Measurements from ENCODE around the gene TMEM201.
A peak's percentile ranks its signal among the peaks of the same experiment; 100 is the strongest.

The TMEM201 gene

DNA sequence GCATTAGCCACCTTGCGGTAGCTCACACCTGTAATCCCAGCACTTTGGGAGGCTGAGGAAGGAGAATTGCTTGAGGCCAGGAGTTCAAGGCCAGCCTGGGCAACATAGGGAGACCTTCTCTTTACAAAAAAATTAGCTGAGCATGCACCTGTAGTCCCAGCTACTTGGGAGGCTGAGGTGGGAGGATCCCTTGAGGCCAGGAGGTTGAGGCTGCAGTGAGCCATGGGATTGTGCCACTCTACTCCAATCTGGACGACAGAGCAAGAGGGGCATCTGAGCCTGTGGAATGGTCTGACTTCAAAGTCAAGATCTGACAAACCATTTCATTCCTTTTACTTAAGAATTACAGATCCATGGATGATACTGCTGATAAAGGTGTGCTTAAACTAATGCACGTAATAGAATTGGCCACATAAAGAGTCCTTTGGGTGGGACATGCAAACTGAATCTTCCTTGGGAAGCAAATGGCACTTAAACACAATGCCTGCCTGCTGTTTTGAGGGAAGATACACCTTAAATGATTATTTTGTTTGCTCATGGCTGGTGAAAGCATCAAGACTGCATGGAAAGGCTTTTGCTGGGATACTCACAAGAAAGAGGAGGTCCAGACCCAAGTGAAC, 2.5 kb upstream of the TMEM201 start:
- DNase-seq = no peak

DNA sequence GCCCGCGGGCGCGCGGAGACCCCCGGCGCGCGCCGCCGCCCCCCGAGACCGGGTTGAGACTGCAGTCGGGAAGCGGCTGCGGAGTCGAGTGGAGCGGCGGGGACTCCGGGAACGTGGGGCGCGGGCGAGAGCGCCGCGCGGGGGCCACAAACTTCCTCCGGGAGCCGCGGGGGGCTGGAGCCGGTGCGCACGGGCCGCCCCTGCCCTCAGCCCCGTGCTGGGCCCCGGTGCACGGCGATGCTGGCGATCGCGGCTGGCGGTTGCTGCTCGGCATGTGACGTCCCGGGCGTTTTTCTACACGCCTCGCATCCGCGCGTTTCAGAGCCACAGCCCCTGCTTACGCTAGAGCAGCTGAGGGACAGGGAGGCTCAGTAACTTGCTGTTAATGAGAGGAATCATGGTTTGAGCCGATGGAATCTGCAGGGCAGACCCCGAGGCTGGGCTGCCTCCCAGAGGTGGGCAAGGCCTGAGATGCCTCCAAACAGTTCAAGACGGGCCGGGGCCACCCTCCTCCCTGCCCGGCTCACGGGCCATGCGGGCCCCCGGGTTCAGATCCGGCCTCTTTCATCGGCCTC, 520 bp downstream of the TMEM201 start:
- peak; percentile 37 for DNase-seq

- DNase-seq = no peak
Observed at GRCh38 chr1:9589719-9590157, 1.0 kb downstream of the TMEM201 start.

DNA sequence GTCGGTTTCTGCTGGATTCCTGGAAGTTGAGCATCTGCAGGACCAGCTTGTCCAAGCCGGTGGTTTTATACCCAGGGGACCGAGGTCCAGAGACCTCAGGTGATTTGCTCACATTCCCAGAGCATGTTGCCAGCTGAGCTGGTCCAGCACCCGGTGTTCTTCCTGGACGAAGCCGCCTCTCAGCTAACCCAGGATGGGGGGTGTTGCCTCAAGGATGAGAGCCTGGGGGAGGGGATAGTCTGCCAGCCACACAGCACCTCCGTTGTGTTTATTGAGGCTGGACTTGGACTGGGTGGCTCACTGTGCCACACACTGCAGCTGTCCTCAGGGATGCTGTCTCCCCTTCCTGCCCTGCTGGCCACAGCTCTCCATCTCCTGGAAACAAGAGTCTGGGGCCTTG, 1.5 kb downstream of the TMEM201 start:
- DNase-seq = no peak

DNA sequence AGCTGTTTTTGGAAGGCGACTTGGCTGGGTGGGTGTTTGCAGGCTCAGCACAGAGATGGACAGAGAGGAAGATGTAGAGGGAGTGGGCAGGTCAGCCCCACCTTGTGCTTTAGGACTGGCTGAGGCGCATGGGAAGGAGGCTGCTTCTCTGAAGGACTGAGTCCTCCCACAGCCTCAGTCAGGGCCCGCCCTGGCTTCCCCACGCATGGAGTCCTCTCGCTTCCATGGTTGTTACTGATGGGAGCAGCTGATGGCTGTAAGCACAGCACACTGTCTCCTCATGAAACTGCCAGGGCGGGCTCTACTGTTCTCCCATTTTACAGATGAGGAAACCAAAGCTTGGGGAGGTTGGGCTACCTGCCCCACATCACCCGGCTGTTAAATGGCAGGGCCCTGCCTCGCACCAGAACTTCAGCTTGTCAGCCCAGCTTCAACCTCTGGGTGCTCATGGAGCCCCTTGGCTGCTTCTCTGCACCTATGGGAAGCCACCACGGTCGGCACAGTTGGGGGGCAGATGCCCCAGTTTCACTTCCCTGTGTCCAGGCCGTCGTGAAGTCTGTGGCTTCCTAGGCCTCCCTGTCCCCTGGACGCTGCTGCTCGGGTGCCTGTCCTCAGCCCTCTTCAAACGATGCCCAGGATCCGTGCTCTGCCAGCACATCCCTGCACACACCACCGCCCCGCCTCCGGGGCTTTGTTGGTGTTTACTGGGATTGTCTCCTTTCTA, 2.4 kb downstream of the TMEM201 start:
- DNase-seq = no peak

GRCh38 chr1:9591669-9592509, 3.2 kb downstream of the TMEM201 start:
- DNase-seq = no peak

DNA sequence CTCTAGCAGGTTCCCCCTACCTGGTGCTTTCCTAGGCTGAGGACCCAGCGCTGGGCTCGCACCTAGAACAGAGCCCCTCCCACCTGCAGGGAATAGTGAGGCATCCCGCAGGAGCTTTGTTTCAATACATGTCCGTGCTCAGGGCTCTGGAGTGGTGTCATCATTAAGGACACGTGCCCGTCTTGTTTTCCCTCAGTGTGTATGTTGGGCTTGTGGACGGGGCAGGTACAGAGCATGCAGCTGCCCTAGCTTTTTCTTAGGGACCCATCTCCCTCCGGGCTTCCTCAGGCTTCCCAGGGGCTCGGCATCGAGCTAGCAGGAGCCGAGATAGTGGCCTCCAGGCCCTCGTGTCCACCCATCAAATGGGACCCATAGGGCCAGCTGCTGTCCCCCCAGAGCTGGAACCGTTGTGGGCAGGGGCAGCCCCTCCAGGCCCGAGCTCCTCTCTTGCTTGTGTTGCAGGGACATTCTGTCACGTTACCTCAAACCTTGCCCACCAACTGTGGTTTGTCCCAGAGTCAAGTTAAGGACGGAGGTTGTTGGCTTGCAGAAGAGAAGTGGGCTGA, 3.9 kb downstream of the TMEM201 start:
- DNase-seq = no peak

DNA sequence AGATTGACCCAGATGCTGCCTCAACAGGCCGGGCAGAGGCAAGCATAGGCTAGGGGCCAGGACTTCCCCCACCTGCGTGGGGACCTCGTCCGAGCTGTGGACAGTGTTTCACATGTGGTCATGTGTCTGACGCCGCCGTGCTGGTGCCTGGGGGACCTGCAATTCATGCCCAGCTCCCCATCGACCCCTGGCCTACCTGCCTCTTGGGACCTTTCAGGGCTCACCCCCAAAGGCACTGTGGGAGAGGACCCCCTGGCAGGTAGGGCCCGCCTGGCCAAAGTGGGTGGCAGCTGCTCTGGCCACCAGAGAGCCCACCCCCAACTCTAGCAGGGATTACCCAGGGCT, 4.4 kb downstream of the TMEM201 start:
- no peak for DNase-seq

DNA sequence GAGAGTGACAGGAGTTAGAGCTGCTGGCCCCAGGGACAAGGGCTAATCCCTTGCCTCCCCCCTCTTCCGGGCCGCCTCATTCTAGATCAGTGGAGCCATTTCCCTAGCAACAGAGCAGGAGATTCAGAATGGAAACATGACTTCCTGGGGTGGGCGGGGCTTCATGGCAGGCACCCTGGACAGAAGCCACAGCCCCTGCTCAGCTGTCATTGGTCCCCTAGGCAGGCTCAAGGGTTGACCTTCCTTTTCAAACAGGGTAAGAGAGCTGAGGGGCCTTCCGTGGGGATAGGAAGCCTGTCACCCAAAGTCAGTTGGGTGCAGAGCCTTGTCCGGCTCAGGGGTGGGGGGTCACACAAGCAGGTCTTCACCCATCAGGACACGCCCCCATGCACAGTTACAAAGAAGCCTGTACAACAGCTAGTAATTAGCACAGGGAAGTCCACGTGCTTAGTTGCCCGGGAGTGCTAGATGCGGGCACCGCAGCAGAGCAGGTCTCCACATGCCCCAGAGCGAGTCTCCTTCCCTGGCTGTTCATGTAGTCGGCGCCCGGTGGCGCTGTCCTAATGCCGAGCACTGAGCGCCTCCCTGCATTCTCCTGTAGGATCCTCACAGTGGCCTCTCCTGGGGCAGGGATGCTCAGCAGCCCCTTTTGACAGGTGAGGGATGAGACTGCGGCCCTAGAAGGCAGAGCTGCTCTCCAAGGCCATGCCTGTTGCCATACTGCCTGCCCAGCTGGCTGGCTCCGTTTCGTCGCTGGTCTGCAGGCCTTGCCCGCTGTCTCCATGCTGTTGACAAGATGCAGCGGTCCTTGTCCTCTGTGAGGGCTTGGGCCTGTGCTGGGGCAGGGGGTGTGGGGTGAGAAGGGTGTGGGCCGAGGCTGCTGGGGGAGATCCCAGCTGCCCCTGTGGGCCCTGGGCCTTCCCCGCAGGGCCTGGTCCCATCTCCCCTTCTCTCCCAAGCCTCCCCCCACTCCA, 5.1 kb downstream of the TMEM201 start:
- no peak for DNase-seq

DNA sequence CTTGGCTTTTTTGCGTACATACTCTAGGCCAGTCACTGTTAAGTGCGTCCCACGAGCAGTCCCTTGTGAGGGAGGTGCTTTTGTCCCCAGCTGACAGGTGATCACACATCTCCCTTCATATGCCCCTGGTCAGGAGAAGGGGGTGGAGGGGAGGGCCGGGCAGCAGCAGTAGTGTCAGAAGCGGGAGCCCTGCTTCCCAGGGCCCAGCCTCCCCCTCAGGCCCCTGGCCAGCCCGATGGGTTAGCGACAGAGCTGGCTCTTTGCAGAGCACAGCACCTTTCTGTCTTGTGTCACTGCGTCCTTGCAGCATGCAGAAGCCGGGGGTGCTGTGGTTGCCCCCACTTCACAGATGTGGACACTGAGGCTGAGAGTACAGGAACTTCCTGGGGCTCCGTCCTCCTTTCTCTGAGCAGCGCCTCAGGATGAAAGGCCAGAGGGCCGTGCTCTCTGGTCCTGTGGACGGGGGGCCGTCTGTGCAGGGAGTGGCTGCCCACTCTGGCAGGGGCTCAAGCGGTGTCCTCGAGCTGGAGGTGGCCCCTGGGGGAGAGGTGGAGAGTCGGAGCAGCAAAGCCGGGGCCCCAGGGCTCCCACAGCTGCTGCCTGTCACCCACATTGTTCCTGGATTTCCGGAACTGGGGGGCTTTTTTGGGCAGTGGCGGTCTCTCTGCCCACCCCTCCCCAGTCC, 5.9 kb downstream of the TMEM201 start:
- DNase-seq = no peak

DNA sequence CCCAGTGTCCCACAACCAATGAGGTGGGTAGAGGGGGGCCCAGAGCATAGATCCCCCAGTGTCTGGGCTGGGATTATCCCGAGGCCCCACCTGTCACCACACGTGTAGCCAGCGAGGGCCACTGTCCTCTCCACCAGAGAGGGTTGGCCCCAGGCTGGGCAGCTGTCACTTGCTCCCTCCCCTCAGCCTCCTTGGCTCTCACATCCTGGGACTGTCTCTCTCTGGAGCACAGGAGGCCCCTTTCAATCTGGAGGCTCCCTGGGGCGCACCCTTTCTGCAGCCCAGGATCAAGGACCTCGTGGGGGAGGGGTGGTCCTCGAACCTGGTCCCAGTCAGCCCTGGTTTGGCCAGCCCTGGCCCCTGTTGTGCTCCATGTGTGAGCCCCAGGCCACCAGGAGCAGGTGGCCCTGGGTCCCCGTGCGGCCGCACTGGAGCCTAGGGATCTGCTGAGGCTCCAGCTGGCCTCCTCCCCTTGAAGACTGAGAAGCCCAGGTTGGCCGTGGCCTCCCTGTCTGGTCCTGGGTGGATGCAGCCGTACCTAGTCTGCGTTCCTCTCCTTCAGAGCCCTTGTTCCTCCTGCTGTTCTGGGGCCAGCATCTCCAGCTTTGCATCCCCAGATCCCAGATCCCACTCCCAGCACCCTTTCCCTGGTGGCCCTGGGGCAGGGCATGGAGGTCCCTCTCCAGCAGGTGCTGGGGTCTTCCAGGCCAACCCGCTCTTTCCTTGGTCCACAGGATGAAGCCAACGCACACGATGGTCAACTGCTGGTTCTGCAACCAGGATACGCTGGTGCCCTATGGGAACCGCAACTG, 6.7 kb downstream of the TMEM201 start:
- no peak for DNase-seq

DNA sequence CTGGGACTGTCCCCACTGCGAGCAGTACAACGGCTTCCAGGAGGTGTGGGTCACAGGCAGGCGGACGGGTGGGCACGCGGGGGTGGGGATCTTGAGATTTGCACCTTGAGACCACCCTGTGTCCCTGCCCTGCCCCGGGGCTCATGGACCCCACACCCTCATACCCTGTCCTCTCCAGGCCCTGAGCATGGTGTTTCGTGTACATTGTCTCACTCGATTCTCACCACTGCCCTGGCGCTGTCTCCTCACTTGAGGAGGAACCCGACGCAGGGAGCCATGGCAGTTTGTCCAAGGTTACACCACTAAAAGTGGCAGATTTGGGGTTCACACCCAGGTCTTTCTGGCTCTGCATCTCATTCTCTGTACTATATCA, 7.2 kb downstream of the TMEM201 start:
- DNase-seq = no peak

- no peak for DNase-seq
Observed at GRCh38 chr1:9596415-9597123, 7.9 kb downstream of the TMEM201 start.

DNA sequence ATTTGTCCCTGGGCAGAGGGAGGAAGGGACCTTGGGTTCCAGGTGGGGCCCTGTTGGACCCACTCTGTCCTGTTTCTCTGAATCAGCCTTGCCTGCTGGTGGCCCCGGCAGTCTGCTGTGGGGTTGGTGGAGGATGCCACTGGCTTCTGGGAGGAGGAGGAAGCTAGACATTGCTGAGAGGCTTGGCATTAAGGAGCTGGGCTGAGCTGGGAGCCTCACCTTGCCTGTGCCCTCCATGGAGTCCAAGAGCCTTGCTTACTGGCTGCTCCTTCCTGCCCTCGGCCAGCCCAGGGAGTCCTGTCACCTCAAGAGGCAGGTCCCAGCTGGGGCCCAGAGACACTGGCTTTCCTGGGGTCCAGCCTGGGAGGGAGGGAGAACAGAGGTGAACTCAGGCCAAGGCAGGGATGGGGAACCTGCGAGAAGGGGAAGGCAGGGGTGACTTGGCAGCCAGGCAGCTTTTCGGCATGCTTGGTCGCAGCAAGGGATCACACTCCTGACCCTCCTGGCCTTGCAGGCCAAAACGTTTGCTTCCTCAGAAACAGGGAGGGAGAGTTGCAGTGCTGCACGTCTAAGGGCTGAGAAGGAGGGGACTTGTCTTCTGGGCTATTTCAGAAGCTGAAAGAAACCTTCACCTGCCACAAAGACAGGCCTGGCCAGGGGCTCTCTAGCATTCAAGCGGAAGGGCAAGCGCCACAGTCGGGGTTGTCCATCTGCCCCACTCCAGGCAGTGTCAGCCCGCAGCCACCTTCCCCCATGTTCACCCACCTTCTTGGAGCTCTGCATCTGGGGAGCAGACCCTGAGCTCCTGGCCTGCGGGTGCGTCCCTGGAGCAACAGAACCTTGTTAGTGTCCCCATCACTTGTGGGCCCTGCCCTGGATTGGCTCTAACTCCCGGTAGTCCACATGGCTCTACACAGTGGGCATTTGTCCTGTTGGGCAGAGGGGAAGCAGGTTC, 8.9 kb downstream of the TMEM201 start:
- DNase-seq = no peak

DNA sequence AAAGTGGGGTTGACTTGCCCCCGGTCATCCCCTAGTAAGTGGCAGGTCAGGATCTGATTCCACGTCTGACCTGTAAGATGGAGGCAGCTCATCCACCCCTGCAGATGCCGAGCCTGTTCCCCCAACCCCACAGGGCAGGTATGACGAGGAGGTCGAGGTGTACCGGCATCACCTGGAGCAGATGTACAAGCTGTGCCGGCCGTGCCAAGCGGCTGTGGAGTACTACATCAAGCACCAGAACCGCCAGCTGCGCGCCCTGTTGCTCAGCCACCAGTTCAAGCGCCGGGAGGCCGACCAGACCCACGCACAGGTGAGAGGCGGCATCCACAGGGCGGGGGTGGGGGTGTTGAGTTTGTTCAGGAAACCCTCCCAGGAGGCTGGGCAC, 9.6 kb downstream of the TMEM201 start:
- no peak for DNase-seq

GRCh38 chr1:9599741-9600140, 11.0 kb downstream of the TMEM201 start:
- DNase-seq = no peak

- no peak for DNase-seq
Observed at GRCh38 chr1:9600861-9601834, 12.4 kb downstream of the TMEM201 start.

Data from stimulated activated CD4-positive, alpha-beta T cell treated with anti-CD3 and anti-CD28 coated beads, Interleukin-12 subunit alpha, Interleukin-12 subunit beta, amount 100 ng/mL, for 4 hours (primary cell).